Midbrain (tissue), 1 donor: ENCODE results near the gene VSIG10L.

Source experiments
- DNase-seq: peaks from one replicate; lab custom pipeline; 2025; lab: John Stamatoyannopoulos, UW

VSIG10L gene

DNA sequence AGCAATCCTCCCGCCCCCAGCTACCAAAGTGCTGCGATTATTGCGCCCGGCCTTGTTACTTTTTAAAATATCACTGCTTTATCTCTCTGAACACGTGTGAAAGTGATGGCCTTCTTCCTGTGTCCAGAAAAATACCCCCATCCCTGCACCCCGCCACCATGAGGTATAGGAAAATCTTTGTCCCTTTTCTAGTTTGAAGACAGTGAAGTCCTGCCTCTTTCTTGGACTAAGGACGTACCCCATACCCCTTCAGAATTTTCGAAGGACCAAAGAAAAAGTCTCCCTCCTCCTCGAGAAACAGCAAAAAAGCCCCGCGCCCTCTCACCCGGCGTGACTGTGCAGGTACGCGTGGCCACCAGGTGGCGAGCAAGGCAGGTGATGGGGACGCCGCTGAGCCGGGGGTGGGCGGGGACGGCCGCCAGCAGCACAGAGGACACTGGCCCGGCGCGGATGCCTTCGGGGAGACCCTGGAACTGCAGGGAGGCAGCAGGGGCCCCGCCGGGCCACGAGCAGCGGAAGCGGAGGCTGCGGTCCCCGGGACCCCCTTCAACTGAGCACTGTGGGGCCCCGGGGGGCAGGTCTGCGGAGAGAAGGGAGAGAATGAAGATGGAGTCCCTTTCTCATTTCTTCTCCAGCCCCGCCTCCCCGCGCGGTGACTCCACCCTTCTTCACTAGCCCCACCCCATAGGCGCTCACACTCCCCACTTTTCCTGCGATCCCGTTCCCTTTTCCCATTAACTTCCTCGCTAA is 3.2 kb downstream of the VSIG10L start:
- peak; percentile 43 for DNase-seq

DNA sequence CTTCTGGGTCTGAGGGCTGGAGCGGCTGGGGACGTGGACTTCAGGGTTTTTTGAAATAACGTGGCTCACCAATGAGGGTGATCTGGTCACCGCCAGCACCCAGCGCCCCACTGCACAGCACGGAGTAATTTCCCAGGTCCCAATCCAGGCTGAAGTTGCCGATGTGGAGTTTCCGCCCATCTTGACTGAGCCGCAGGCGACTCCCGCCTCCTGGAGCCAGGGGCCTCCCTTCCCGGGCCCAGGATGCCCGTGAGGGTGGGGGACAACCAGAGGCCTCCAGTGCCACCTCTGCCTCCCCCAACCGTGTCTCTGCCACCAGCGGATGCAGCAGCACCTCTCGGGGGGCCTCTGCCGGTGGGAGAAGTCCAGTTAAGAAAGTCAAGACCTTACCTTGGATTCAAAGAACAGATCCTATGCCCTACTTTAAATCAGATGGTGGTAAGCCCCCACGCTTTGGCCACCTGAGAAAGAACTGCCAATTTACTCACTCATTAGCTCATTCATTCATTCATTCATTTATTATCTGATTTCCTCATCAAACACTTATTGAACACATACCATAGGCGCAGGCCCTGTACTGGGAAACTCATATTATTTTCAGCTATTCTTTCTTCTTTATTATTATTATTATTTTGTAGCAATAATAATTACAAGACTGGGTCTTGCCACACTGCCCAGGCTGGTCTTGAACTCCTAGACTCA is 3.9 kb downstream of the VSIG10L start:
- DNase-seq = no peak

DNA sequence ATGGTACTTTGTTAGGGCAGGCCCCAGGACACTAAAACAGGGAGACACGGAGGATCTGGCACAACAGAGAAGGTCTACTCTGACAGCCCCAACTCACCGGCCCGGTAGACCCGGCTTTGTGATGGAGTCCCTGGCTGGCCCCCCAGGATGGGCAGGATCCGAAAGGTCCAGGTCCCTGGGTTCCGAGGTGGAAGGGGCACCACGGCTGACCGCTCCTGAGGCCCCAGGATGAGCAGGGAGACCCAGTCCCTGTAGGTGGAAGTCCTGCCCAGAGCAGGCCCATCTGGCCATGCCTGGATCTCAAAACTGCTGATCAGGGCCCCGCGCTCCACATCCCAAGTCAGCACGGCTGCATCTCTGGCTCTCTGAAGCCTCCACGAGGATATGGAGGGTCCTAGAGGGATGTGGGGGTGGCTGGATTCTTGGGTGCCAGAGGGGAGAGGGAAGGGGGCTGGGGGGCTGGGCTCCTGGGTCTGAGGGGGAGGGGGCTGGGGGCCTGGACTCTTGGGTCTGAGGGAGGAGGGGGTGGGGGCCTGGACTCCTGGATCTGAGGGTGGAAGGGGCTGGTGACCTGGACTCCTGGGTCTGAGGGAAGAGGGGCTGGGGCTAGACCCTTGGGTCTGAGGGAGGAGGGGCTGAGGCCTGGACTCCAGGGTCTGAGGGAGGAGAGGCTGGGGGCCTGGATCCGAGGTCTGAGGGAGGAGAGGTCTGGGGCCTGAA is 4.6 kb downstream of the VSIG10L start:
- no peak for DNase-seq

DNA sequence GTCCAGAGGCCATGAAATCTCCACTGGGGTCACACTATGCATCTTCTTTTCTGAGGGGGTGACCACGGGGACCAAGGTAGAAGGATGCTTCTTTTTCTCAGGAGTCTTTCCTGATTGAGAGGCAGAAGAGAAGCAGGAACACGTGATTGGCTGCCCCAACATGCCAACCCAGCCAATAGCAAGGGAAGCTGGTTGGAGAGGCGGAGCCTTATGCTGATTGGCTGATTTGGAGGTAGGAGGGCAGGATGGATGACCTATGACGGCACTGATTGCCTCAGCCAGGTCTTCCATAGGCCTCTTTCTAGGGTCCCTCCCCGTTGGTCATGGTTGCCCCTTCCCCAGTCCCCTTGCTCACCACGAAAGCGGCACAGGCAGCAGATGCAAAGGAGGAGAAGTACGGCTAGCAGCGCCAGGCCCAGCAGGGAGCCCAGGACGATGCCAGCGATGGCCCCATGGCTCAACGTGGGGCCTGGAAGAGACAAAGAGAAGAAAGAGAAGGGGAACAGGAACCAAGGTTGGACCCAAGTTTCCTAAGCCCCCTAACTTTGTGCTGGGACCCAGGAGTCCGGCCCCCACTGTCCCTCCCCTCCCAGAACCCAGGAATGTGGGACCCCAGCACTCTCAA is 8.0 kb downstream of the VSIG10L start:
- no peak for DNase-seq

DNA sequence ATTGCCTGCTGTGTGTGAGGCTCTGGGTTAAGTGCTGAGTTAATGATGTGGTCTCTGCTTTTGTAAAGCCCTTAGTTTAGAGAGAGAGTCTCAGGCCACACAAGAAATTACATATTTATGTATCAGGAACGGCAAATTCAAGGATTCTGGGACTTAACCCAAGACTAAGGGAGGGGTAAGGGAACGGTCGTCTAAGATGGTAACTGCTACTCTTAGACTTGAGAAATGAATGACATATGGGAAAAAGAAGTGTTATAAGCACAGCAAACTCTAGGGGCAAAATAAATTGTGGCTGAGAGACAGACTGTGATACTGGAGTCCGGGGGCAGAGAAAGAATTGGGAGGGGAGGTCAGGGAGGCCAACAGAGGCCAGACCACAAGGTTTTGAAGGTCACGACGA is 10.2 kb downstream of the VSIG10L start:
- no peak for DNase-seq

DNA sequence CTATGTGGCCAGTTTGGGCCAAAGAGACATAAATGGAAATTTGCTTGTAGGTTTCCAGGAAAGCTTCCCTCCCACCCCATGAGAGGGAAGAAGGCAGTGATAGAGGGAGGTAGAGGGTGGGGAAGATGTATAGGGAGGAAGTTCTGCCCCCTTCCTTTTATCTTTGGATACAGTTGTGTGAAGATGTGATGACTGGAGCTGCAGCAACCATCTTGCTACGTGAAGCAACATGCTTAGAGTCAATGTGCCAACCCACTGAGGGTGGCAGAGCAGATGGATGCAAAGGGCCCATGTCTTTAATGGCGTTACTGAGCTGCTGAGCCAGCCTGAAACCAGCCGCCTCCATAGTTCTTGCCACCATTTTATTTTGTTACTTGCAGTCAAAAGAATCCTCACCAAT is 10.7 kb downstream of the VSIG10L start:
- DNase-seq = no peak

DNA sequence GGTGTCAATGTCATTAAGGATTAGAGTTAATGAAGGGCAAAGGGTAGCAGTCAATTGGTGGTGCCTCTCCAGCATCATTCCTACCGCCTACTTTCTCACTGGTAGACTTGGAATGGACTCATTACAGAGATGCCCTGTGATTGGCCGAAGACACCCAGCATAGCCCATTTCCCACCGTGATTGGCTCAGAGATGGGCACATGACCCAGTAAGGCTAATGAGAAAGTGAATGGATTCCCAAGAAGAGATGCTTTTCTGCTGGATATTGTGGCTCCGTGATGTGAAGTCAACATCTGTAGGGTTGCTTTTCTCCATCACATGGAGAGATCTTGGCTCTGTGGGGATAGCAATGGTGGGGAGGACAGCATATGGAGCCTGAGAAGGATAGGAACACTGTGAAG is 11.6 kb downstream of the VSIG10L start:
- DNase-seq = no peak

DNA sequence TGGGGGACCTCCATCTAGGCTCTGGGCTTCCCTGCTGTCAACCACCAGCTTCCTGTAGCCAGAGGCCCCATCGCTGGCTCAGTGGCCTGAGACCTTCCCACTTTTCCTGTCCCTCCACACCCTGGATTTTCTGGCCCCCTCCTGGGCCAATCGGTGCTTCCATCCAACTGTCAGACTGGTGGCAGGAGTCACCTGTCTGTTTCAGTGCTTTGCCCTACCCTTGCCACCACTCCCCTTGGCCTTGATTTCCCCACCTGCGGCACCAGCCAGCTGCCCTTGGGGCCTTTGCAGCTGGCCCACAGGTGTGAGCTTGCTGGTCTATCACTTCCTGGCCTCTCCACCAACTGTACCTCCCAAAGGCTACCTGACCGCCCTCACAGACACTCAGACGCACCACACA is 12.5 kb downstream of the VSIG10L start:
- no peak for DNase-seq

DNA sequence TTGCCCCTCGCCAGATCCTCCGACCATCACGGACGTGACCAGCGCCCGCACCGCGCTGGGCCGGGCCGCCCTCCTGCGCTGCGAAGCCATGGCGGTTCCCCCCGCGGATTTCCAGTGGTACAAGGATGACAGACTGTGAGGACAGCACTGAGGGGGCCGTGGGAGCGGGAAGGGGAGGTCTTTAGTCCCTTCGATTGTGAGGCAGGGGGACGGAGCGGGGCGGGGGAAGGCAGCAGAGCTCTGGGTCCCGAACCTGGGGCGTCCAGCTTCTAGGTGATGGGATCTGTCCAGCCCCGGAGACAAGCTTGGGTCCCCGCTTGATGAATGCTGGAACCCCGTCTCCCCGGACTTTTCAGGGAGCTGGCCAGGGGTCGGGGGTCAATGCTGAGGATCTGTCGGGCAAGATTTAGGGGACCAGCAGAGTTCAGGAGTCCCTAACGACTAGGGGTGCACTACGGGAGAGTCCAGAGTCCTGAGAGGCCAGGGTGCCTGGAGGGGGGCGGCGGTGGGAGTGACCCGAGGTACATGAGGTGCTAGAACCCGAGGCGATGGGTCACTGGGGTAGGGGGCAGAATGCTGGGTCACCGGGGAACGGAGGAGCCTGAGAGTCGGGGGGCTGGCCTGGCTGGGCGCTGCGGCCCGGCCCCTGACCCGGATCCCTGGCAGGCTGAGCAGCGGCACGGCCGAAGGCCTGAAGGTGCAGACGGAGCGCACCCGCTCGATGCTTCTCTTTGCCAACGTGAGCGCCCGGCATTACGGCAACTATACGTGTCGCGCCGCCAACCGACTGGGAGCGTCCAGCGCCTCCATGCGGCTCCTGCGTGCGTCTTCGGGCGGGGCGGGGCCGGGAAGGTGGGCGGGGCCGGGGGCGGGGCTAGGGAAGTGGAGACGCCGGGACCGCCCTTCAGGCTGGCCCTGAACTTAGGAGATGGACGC is 14.6 kb downstream of the VSIG10L start:
- DNase-seq = no peak

DNA sequence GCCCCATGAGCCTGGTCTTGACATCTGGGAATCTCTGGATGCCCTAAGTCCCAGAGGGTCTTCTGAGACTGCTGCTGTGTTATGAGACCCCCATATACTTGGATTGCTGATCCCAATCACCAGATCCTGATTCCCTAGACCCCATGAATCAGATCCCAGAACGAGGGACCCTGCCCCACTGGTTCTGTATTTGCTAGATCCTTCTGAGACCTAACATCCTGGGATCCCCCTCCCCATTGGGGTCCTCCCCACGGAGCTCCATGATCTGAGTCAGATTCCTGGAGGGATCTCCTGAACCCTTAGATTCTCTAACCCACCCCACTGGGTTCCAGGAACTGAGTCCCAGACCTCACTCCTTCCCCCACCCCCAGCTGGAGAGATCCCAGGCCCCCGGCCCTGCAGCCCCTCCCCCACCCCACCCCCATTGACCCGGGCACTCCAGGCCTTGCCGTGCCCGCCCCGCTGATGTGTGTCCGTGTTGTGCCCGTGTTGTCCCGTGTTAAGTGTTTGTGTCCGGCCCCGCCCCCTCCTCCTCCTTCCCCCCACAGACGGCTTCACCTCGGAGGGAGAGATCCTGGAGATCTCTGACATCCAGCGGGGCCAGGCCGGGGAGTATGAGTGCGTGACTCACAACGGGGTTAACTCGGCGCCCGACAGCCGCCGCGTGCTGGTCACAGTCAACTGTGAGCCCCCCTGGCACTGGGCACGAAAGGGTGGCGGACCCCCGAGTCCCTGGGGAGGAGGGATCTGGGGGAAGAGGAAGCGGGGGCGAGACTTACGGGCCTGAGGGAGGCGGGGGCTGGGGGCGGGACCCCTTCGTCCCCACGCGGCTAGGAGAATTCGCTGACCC is 15.5 kb downstream of the VSIG10L start:
- DNase-seq = no peak

DNA sequence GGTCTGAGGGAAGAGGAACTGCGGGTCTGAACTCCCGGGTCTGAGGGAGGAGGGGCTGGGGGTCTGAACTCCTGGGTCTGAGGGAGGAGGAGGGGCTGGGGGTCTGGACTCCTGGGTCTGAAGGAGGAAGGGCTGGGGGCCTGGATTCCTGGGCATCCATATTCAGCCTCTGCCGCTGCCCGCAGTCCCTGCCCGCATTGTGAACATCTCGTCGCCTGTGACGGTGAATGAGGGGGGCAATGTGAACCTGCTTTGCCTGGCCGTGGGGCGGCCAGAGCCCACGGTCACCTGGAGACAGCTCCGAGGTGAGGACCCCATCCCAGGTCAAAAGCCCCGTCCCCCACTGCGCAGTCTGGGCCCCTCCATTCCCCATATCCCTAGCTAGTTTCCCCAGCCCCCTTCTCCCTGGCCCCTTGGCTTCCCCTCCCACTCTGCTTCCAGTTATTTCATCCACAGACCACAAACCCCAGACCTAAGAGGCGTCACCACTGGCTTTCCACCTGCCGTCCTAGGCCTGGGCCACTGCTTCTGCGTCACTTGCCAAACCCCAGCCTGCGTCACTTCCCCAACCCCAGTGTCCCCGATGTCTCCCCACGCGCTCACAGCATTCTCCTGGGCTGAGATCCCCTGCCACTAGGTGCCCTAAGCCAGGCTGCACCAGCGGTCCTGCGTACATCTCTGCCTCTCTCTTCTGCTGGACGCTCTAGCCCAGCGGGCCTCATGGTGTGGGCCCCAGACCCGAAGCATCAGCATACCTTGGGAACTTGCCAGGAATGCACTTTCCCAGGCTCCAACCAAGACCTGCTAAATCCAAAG is 16.6 kb downstream of the VSIG10L start:
- DNase-seq = no peak

DNA sequence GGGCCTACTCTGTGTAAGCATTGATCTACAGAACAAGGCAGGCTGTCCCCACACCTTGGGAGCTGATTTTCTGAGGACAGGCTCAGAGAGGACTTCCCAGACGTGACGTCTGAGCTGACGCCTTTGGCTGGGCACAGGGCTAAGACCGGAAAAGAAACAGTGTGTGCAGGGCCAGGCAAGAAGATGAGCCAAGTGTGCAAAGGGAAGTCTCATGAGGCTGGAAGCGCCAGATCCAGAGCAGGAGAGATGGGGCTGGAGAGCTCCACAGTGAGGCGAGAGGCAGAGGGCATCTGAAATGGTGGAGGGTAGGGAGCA is 17.8 kb downstream of the VSIG10L start:
- no peak for DNase-seq

DNA sequence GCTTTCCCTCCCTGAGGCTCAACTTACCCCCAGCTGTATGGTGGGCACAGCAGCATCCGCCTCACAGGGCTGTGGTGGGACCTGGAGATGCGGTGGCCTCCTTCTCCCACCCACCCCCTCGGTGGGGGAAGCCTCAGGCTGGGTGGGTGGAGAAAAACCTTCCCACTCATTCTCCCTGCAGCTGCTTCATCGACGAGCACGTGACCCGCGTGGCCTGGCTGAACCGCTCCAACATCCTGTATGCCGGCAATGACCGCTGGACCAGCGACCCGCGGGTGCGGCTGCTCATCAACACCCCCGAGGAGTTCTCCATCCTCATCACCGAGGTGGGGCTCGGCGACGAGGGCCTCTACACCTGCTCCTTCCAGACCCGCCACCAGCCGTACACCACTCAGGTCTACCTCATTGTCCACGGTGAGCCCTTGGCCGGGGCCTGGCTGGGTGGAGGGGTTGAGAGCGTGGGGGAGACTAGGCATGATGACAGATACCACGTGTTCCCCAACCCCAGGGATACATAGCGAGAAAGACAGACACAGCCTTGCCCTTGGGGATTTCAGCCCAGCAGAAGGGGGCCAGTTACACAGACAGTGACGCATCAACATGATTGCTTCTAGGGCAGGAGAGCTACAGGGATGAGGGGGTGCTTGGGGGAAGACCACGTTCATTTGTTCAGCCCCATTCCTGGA is 18.3 kb downstream of the VSIG10L start:
- no peak for DNase-seq

DNA sequence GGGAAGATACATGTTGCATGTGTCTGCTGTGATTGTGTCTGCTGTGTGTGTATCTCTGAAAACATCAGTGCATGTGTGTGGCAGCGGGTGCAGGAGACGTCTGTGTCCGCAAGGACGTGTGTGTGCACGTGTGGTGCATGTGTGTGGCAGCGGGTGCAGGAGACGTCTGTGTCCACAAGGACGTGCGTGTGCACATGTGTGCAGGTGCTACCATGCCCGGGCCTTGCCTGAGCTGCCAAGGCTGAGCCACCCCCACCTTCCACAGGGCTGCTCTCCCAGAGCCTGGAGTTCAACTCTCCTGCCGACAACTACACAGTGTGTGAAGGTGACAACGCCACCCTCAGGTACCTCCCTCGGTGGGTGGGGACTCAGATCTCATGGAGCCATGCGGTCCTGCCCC is 20.1 kb downstream of the VSIG10L start:
- no peak for DNase-seq

DNA sequence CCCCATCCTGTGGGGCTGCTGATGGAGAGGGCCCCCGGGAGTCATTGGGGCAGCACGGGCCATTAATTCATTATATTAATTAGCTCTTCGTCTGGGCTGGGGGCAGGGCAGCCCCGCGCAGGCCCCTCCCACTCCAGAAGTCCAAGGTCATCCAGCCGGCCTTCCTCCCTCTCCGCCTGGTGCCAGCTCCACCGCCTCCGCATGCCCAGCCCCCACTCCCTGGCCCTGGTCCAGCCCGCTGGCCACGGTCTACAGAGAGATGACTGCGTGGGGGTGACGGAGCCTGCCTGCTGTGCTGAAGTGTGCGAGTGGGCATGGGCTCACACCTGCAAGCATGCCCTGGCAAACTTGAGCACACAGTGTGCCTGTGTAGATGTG is 21.7 kb downstream of the VSIG10L start:
- DNase-seq = no peak

DNA sequence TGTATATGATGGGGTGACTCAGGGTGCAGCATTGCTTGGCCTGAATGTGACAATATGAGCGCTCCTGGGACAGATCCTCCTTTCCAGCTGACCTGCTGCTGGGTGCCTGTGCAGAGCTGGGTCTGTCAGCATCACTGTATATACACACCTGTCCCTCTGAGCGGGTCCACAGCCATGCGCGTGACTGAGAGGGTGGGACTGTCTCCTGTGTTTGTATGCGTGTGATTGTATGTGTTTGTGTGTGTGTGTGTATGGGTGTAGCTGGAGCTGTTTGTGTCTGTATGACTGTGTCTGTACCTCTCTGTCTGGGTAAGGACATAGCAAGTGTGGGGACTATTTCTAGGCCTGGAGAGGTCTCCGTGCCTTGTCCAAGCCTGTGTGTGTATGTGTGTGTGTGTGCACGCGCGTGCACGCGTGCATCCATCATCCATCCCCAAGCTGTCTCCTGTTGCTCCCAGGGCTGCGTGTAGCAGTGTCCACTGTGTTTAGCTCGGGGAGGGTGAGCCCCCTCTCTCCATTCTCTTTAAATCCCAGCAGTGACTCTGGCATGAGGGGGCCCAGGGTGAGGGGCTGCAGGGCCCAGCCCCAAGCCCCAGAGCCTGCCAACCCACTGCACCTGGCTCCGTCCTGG is 22.2 kb downstream of the VSIG10L start:
- no peak for DNase-seq

DNA sequence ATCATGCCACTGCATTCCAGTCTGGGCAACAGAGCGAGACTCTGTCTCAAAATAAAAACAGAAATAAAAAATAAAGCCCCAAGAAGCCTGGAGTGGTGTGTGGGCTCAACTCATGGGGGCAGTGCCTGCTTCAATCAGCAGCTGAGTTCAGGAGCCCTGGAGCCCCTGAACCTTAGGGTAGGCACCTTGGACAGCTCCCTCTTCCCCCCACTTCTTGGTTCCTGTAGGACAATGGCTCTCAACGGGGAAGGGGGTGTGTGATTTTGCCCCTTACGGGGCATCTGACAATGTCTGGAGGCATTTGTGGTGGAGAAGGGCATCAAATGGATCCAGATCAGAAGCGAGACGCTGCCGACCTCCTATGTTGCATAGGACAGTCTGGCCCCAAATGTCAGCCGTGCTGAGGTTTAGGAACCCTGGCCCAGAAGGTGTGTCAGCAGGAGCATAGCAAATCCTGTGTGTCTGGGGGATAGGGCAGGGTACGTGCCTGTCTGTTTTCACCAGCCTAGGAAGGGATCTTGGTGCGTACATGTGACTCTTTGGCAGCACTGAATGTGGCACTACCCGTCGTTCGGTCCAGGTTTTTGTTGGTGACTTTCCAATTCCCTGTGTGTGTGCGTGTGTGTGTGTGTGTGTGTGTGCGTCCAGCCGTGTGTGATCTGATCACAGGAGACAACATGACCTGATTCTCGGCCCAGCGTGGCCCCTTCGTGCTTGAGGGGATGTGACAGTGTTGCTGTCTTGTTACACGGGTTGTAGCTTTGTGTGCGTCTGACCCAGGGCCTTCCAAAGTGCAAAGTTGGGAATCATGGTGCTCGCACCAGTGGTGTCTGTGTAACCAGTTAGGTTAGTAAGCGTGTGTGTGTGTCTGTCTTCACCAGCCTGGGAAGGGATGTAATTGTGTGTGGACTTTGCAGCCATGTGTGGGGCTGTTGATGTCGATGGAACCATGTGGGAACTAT is 23.0 kb downstream of the VSIG10L start:
- no peak for DNase-seq

DNA sequence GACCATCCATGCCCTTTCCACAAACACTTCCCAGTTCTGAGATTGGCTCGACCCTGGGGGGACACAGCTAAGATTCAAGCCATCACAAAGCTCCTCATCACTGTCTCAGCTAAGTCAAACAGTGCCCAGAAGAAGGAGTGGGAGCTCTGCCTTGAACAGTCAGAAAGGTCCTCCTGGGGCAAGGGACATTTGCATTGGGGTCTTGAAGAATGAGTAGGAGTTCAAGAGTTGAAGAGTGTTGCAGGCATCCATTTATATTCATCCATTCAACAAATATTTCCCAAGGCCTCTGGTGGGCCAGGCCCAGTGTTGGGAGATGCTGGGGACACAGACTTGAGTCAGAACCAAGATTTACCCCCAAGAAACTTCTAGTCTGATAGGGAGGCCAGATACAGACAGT is 24.0 kb downstream of the VSIG10L start:
- no peak for DNase-seq
